A549 treated with AZD2906 at 1 μM for 4 hours (cell line): Measurements from ENCODE around the gene CDKL1. TPM values are rescaled to one million over a fixed set of nuclear protein-coding genes. Genes with fewer than 3 reads are reported as not detected.

ENCODE experiments used
- total RNA-seq: library from RNA; stranded (reverse); fragments of 200-300 nt; extraction: Qiagen RNA extraction; gene quantifications from 5 replicates; pipeline ENCODE4 v1.2.3, GENCODE V29; 2022

CDKL1 gene
- total RNA-seq, result 4.8 to 18.4 TPM (median 7.5 TPM) in 5 replicates

DNA sequence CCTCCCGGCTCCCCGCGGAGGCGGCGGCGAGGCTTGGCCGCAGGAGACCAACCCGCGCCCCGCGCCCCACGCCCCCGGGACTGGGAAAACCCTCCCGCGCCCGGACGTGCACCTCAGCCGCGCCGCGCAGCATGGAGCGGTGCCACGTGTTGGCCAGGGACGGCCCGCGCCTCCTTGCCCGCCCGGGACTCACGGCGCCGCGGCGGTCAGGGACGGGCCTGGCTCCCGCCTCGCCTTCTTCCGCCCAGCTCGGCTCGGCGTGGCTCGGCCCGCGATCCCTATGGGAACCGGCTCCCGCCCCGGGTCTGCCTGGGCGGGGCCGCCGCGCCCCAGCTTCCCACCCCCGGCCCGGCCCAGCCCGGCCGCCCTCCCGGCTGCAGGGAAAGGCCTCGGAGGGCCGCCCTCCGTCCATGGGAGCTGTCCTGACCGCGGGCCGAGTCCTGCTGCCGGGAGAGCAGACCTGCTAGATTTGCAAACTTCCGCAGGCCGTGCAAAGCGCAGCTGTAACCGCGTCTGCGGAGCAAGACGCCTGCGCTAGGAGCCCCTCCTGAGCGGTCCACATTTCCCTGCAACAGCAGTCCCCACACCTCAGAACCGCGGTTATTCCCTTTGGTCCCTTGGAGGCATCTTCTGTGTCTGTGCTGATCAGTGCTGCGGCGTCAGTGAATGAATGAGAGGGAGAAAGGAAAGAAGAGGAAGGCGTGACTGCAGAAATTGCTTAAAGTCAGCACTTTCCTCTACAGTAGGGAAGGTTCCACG is at the start of gene CDKL1:
Gene CDKL1 (minus strand): TSS at position 251 of the 759 bp plus-strand sequence. CDS start 1,013 bp downstream, outside the sequence.

DNA sequence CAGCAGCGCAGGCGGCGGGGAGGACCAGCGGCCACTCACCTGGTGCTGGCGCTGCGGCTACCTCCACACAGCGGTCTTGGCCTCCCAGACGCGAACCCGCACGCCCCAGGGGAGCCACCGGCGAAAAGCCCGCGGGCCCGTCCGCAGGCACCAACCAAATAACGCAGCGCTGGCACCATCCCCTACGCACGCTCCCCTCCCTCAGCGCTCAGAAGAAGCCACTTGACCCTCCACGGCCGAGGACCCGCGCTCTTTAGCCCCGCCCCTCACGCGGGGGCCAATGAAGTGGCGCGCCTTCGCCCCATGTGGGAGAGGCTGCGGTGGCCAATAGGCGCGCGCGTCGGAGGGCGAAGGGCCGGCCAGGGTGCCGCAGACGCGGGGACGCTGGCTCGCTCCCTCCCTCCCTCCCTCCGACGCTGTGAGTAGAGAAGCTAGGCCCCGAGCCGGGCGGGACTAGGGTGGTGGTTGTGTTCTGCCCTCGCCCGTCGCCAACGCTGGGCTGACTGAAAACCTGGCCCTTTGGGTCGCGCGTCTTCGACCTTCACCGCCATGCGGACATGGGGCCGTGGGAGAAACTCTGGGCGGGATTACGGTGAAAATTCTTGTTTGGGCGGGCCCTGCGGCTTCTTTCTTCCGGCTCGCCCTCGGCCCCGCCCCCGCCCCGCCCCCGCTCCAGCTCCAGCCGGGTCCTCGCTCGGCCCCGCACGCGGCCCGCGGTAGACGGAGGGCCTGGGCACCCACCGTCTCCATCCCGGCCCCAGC is 84.5 kb downstream of the CDKL1 start, which contains the start of the genes DMAC2L and L2HGDH:
Gene DMAC2L (plus strand): TSS at position 353 of the 762 bp plus-strand sequence. CDS start 9,164 bp downstream, outside the sequence.
Gene L2HGDH (minus strand): TSS at position 258 of the 762 bp plus-strand sequence. CDS start 79 bp downstream, at position 179.

Other genes with a start within 250 kb of the CDKL1 start
- gene SOS2, start 165.3 kb downstream of the CDKL1 start, total RNA-seq, result 8.3 to 13.9 TPM (median 12.0 TPM) in 5 replicates
- 8.5 to 12.0 TPM (median 9.9 TPM) in 5 replicates for gene L2HGDH, start 84.7 kb downstream of the CDKL1 start, total RNA-seq
- 10.7 to 13.9 TPM (median 12.7 TPM) in 5 replicates for gene DMAC2L, start 84.6 kb downstream of the CDKL1 start, total RNA-seq
- 28.8 to 37.9 TPM (median 33.2 TPM) in 5 replicates for gene MAP4K5, start 135.7 kb upstream of the CDKL1 start, total RNA-seq
- 4.7 to 7.0 TPM (median 5.1 TPM) in 5 replicates for gene ATL1, start 163.3 kb upstream of the CDKL1 start, total RNA-seq